ENCODE measurements around the gene LRRN3.
"Not testable (repeated sequence)": the region's sequence is repeated elsewhere in the genome, so short reads cannot be mapped to it uniquely, and the experiment has no call there.

The LRRN3 gene

GRCh38 chr7:111067682-111068081 lies 23.2 kb upstream of the LRRN3 start:
- H3K4me1 Mint-ChIP-seq (ENCODE audit: low read depth): peaks cover 6% of the 10 kb centered on the region
- no peak overlapping the region for H3K27ac Mint-ChIP-seq

GRCh38 chr7:111068618-111069017 lies 22.3 kb upstream of the LRRN3 start:
- no peaks in the 10 kb centered on the region for H3K27me3 Mint-ChIP-seq
- peaks cover 22% of the 10 kb centered on the region for H3K9me3 Mint-ChIP-seq
- intact Hi-C loops (cut with micrococcal nuclease): no loop called here
- peaks cover 9% of the 10 kb centered on the region for H3K4me1 Mint-ChIP-seq (ENCODE audit: low read depth)
- H3K36me3 Mint-ChIP-seq (ENCODE audit: low read depth): no peaks in the 10 kb centered on the region
- no peak overlapping the region for H3K27ac Mint-ChIP-seq
- H3K4me3 Mint-ChIP-seq: no peak overlapping the region

More at GRCh38 chr7:111067682-111068081, 23.2 kb upstream of the LRRN3 start:
- no peaks in the 10 kb centered on the region for H3K27me3 Mint-ChIP-seq
- no peaks in the 10 kb centered on the region for H3K36me3 Mint-ChIP-seq (ENCODE audit: low read depth)
- intact Hi-C loops (cut with micrococcal nuclease): no loop called here
- no peak overlapping the region for H3K4me3 Mint-ChIP-seq
- peaks cover 31% of the 10 kb centered on the region for H3K9me3 Mint-ChIP-seq

GRCh38 chr7:111071556-111071955 lies 19.4 kb upstream of the LRRN3 start:
- no peak overlapping the region for H3K27ac Mint-ChIP-seq
- H3K4me3 Mint-ChIP-seq: no peak overlapping the region
- no peaks in the 10 kb centered on the region for H3K36me3 Mint-ChIP-seq (ENCODE audit: low read depth)
- H3K27me3 Mint-ChIP-seq: no peaks in the 10 kb centered on the region
- H3K4me1 Mint-ChIP-seq (ENCODE audit: low read depth): peaks cover 20% of the 10 kb centered on the region
- no peaks in the 10 kb centered on the region for H3K9me3 Mint-ChIP-seq
- intact Hi-C loops (cut with micrococcal nuclease): no loop called here

GRCh38 chr7:111072658-111073057 lies 18.3 kb upstream of the LRRN3 start:
- H3K4me1 Mint-ChIP-seq (ENCODE audit: low read depth): peaks cover 26% of the 10 kb centered on the region
- H3K9me3 Mint-ChIP-seq; intact Hi-C loops (cut with micrococcal nuclease); H3K36me3 Mint-ChIP-seq (ENCODE audit: low read depth); H3K4me3 Mint-ChIP-seq; H3K27me3 Mint-ChIP-seq; H3K27ac Mint-ChIP-seq: not testable (repeated sequence)

GRCh38 chr7:111074071-111074747 lies 16.7 kb upstream of the LRRN3 start:
- Mint-ChIP-seq H3K36me3 (ENCODE audit: low read depth) (no peaks in the 10 kb centered on the region), H3K4me3 (peak overlapping the region; percentile 9)

DNA sequence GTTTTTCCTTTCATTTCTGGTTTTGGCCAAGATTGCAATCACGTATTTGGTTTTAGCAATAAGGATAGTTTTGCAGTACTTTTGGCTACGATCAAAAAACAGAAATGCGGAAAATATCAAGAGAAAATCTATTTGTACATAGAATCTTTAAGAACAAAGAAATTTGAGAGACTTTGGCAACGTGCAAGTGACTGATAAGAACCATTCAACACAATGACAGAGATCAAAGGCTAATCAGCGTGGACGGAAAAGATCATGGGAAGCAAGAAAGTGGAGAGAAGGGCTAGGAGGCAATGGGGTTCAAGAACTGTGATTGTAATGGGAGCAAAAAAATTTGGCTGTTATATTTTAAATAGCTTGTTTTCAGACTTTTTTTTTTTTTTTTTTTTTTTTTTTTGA lies 16.2 kb upstream of the LRRN3 start:
- peak overlapping the region; percentile 75 for H3K27ac Mint-ChIP-seq
- H3K4me3 Mint-ChIP-seq: peak overlapping the region; percentile 9
- no peaks in the 10 kb centered on the region for H3K27me3 Mint-ChIP-seq
- H3K9me3 Mint-ChIP-seq: no peaks in the 10 kb centered on the region
- peaks cover 26% of the 10 kb centered on the region for H3K4me1 Mint-ChIP-seq (ENCODE audit: low read depth)
- H3K36me3 Mint-ChIP-seq (ENCODE audit: low read depth): no peaks in the 10 kb centered on the region
- intact Hi-C loops (cut with micrococcal nuclease): no loop called here

More at GRCh38 chr7:111074071-111074747, 16.7 kb upstream of the LRRN3 start:
- no peaks in the 10 kb centered on the region for H3K27me3 Mint-ChIP-seq
- intact Hi-C loops (cut with micrococcal nuclease): no loop called here
- H3K9me3 Mint-ChIP-seq: no peaks in the 10 kb centered on the region
- H3K4me1 Mint-ChIP-seq (ENCODE audit: low read depth): peaks cover 26% of the 10 kb centered on the region
- H3K27ac Mint-ChIP-seq: peak overlapping the region; percentile 75

- peak overlapping the region; percentile 8 for H3K27ac Mint-ChIP-seq
- intact Hi-C loops (cut with micrococcal nuclease): no loop called here
- no peaks in the 10 kb centered on the region for H3K9me3 Mint-ChIP-seq
- peaks cover 26% of the 10 kb centered on the region for H3K4me1 Mint-ChIP-seq (ENCODE audit: low read depth)
- no peaks in the 10 kb centered on the region for H3K27me3 Mint-ChIP-seq
- no peaks in the 10 kb centered on the region for H3K36me3 Mint-ChIP-seq (ENCODE audit: low read depth)
- no peak overlapping the region for H3K4me3 Mint-ChIP-seq
Observed at GRCh38 chr7:111075498-111075897, 15.4 kb upstream of the LRRN3 start.

GRCh38 chr7:111076205-111076604 lies 14.7 kb upstream of the LRRN3 start:
- Mint-ChIP-seq H3K4me3 (no peak overlapping the region), H3K36me3 (ENCODE audit: low read depth) (no peaks in the 10 kb centered on the region), H3K27ac (no peak overlapping the region), H3K4me1 (ENCODE audit: low read depth) (peaks cover 26% of the 10 kb centered on the region), H3K9me3 (no peaks in the 10 kb centered on the region), H3K27me3 (no peaks in the 10 kb centered on the region)
- intact Hi-C loops (cut with micrococcal nuclease): no loop called here

- intact Hi-C loops (cut with micrococcal nuclease): no loop called here
- Mint-ChIP-seq H3K27me3 (peaks cover 1% of the 10 kb centered on the region), H3K36me3 (ENCODE audit: low read depth) (no peaks in the 10 kb centered on the region), H3K9me3 (no peaks in the 10 kb centered on the region), H3K4me3 (no peak overlapping the region), H3K27ac (no peak overlapping the region), H3K4me1 (ENCODE audit: low read depth) (peaks cover 26% of the 10 kb centered on the region)
Observed at GRCh38 chr7:111077001-111077400, 13.9 kb upstream of the LRRN3 start.

- intact Hi-C loops (cut with micrococcal nuclease): loop anchor here (5.0 to 10.0 kb wide), 3 partner anchors 57 to 654 kb away; no protein-coding TSS in a partner anchor
- Mint-ChIP-seq H3K36me3 (ENCODE audit: low read depth) (no peaks in the 10 kb centered on the region), H3K9me3 (no peaks in the 10 kb centered on the region), H3K27ac (no peak overlapping the region), H3K4me3 (no peak overlapping the region), H3K27me3 (peaks cover 8% of the 10 kb centered on the region), H3K4me1 (ENCODE audit: low read depth) (peaks cover 38% of the 10 kb centered on the region)
Observed at GRCh38 chr7:111080495-111081105, 10.3 kb upstream of the LRRN3 start.

DNA sequence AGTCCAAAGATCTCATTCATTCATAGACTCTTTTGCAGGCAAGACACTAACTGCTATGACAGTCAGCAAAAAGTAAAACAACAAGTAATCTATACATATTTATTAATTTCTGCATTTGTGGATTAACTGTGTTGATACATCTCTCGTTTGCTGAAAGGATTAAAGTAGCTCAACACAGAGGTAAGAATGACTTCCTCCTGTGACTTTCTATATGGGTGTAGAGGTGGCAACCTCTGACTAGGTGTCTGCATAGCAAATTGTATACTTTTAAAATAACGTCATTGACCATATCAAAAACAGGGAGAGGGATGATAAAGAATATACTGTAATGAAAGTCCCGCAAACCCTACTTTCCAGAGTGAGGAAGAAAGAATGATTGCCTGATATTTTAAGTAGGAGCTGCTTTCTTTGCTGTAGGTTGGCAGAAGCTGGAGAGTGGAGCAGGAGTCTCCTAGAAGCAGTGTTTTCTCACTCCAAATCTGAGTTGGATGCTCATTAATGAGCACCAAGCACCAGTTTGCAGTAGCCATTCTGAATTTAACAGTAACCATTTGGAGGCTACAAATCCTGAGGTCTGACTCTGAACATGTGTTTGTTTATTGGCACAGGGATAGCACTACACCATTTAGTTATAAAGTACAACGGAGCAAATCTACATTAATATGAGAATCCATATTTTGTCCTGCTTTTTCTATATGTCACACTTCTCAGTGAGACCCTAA lies 9.2 kb upstream of the LRRN3 start:
- intact Hi-C loops (cut with micrococcal nuclease): loop anchor here (5.0 to 10.0 kb wide), 3 partner anchors 56 to 653 kb away; no protein-coding TSS in a partner anchor
- no peak overlapping the region for H3K4me3 Mint-ChIP-seq
- no peaks in the 10 kb centered on the region for H3K9me3 Mint-ChIP-seq
- H3K4me1 Mint-ChIP-seq (ENCODE audit: low read depth): peaks cover 38% of the 10 kb centered on the region
- no peaks in the 10 kb centered on the region for H3K36me3 Mint-ChIP-seq (ENCODE audit: low read depth)
- H3K27ac Mint-ChIP-seq: no peak overlapping the region
- H3K27me3 Mint-ChIP-seq: peaks cover 8% of the 10 kb centered on the region

DNA sequence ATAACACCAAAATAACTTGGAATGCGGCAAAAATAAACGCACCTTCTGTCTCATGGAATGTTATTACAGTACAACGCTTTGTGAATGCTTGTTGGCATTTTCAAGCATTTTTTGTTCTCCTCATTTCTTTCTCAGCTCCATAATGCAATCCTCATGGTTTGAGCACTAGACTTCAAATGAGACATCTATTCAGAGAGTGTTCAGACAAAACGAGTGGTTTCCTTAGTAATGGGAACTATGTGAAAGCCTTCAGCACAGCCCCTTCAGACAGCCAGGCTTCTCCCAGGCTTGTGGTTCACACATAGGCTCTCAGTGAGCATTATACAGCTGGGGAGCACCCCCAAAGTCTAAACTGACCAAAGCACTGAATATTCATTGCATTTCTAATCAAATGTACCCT lies 8.6 kb upstream of the LRRN3 start:
- intact Hi-C loops (cut with micrococcal nuclease): loop anchor here (5.0 to 10.0 kb wide), 3 partner anchors 55 to 652 kb away; no protein-coding TSS in a partner anchor
- H3K27me3 Mint-ChIP-seq: peaks cover 8% of the 10 kb centered on the region
- no peak overlapping the region for H3K27ac Mint-ChIP-seq
- H3K36me3 Mint-ChIP-seq (ENCODE audit: low read depth): no peaks in the 10 kb centered on the region
- no peak overlapping the region for H3K4me3 Mint-ChIP-seq
- H3K4me1 Mint-ChIP-seq (ENCODE audit: low read depth): peaks cover 33% of the 10 kb centered on the region
- H3K9me3 Mint-ChIP-seq: no peaks in the 10 kb centered on the region

DNA sequence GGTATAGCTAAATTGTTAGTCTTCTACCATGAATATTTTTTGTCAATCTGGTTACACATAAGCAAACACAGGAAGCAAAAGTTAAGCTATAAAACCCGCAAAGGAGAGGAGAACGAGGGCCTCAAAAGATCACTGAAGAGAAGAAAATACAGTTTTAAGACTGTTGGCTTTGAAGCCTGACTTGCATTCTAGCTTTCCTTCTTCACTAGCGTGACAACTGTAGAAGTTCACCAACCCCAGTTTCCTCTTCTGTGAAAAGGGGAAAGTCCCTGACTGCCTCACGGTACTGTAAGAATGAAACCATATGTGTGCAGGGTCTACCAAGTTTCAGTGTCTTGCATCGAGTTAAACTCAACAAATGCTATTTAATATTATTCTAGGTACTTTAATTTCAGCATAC lies 7.5 kb upstream of the LRRN3 start:
- H3K27me3 Mint-ChIP-seq: peaks cover 8% of the 10 kb centered on the region
- H3K27ac Mint-ChIP-seq: peak overlapping the region; percentile 41
- peaks cover 26% of the 10 kb centered on the region for H3K4me1 Mint-ChIP-seq (ENCODE audit: low read depth)
- H3K36me3 Mint-ChIP-seq (ENCODE audit: low read depth): no peaks in the 10 kb centered on the region
- H3K9me3 Mint-ChIP-seq: no peaks in the 10 kb centered on the region
- no peak overlapping the region for H3K4me3 Mint-ChIP-seq
- intact Hi-C loops (cut with micrococcal nuclease): loop anchor here (5.0 to 10.0 kb wide), 3 partner anchors 54 to 651 kb away; no protein-coding TSS in a partner anchor

DNA sequence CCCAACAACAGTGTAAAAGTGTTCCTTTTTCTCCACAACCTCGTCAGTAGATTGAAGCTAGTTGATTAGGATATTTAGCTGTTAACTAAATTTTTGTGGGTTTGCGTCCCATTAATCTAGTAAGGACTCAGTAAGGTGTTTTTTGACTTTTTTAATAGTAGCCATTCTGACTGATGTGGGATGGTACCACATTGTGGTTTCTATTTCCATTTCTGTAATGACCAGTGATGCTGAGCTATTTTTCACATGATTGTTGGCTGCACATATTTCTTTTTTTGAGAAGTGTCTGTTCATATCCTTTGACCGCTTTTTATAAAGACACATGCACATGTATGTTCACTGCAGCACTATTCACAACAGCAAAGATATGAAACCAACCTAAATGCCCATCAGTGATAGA lies 5.6 kb upstream of the LRRN3 start:
- Mint-ChIP-seq H3K27me3 (peaks cover 8% of the 10 kb centered on the region), H3K9me3 (no peaks in the 10 kb centered on the region), H3K27ac (no peak overlapping the region), H3K4me1 (ENCODE audit: low read depth) (peaks cover 26% of the 10 kb centered on the region), H3K4me3 (no peak overlapping the region), H3K36me3 (ENCODE audit: low read depth) (no peaks in the 10 kb centered on the region)
- intact Hi-C loops (cut with micrococcal nuclease): loop anchor here (5.0 to 10.0 kb wide), 3 partner anchors 219 to 649 kb away; partner anchors contain the start of gene IMMP2L

Measured in dendritic cell treated with granulocyte-macrophage colony-stimulating factor and Interleukin-4, amounts not matched to agents 40 ng/mL and 50 ng/mL, for 4 days (primary cell).